GM12878 (cell line): ENCODE results near the gene C5. TPM values are rescaled to one million over a fixed set of nuclear protein-coding genes. Genes with fewer than 3 reads are reported as not detected.

ENCODE experiments used
- ATF7 ChIP-seq: fragments of 450-650 bp; IDR thresholded peaks from 2 replicates; pipeline ENCODE4 v1.6.1; 2016; ENCODE audit warnings: low read depth, mild to moderate bottlenecking
- DPF2 ChIP-seq: fragments of 450-650 bp; IDR thresholded peaks from 2 replicates; pipeline ENCODE4 v1.6.1; 2017; ENCODE audit warnings: mild to moderate bottlenecking
- FOXM1 ChIP-seq: IDR thresholded peaks from 2 replicates; pipeline ENCODE4 v1.6.1; 2012; ENCODE audit warnings: low read depth, mild to moderate bottlenecking, inconsistent platforms, low read length, moderate library complexity
- HDAC2 ChIP-seq: fragments of 200-600 bp; sonication (generic); IDR thresholded peaks from 2 replicates; pipeline ENCODE4 v1.6.1; 2017
- IKZF2 ChIP-seq, 2 experiments: fragments of 450-650 bp; IDR thresholded peaks; 2 replicates each; pipeline ENCODE4 v1.6.1; 2017; ENCODE audit warnings: mild to moderate bottlenecking in 2 of 2, moderate library complexity in 2 of 2
- NFIC ChIP-seq: IDR thresholded peaks from 2 replicates; pipeline ENCODE4 v1.6.1; 2012; ENCODE audit warnings: low read depth, mild to moderate bottlenecking, inconsistent platforms, low read length, moderate library complexity
- NR2C1 ChIP-seq: fragments of 450-650 bp; IDR thresholded peaks from 2 replicates; pipeline ENCODE4 v1.6.1; 2017; ENCODE audit warnings: antibody characterized with exemption, mild to moderate bottlenecking, moderate library complexity
- NR2C2 ChIP-seq: IDR thresholded peaks from 2 replicates; pipeline ENCODE4 v1.6.1; 2011; ENCODE audit warnings: borderline replicate concordance, low read depth; ENCODE audit not compliant: control insufficient read depth, insufficient read length
- POLR2AphosphoS5 ChIP-seq: IDR thresholded peaks from 2 replicates; pipeline ENCODE4 v1.6.1; 2011; ENCODE audit warnings: mild to moderate bottlenecking, low read length, inconsistent platforms
- SRF ChIP-seq, 2 experiments: IDR thresholded peaks; 2 replicates each; pipeline ENCODE4 v1.6.1; 2011; ENCODE audit warnings: low read depth in 2 of 2, low read length in 2 of 2, mild to moderate bottlenecking in 1 of 2, moderate library complexity in 1 of 2
- TCF12 ChIP-seq: IDR thresholded peaks from 2 replicates; pipeline ENCODE4 v1.6.1; 2011; ENCODE audit warnings: low read depth, mild to moderate bottlenecking, low read length
- ZNF24 ChIP-seq: fragments of 450-650 bp; IDR thresholded peaks from 2 replicates; pipeline ENCODE4 v1.6.1; 2017; ENCODE audit warnings: antibody characterized with exemption, mild to moderate bottlenecking
- ZNF384 ChIP-seq: IDR thresholded peaks from 2 replicates; pipeline ENCODE4 v1.6.1; 2012; ENCODE audit warnings: low read depth, mild to moderate bottlenecking, low read length, improper control_type of control experiment, borderline replicate concordance
- ZSCAN29 ChIP-seq: fragments of 450-650 bp; IDR thresholded peaks from 2 replicates; pipeline ENCODE4 v1.6.1; 2017; ENCODE audit warnings: mild to moderate bottlenecking, moderate library complexity
- polyA plus RNA-seq, 11 experiments: library from polyadenylated mRNA; depleted of rRNA in 4 of 11; unstranded in 6 of 11; stranded (reverse) in 5 of 11; fragments of >200 nt; fragmentation: Nextera tagmentation in 4 of 11; fragmentation: Illumina TruSeq in 1 of 11; extraction: Ambion mirVana in 4 of 11; extraction: Trizol in 1 of 11; gene quantifications; 1 replicate in 1 of 11; 2 replicates in 10 of 11; pipeline versions ENCODE4 v1.2.1 to v1.2.3, GENCODE V29; 2011 to 2016; ENCODE audit warnings: inconsistent platforms in 2 of 11, missing spikeins in 2 of 11, low read depth in 1 of 11
- total RNA-seq, 4 experiments: library from RNA; depleted of rRNA in 3 of 4; stranded (reverse); fragments of >200 nt in 3 of 4; fragmentation: Illumina TruSeq in 1 of 4; extraction: Trizol in 1 of 4; gene quantifications; 2 replicates each; pipeline versions ENCODE4 v1.2.1 to v1.2.3, GENCODE V29; 2013 to 2021
- TF ChIP-seq, protein P1 (sequence below): fragments of 150-350 bp; IDR thresholded peaks from 2 replicates; pipeline ENCODE4 v1.6.1; 2016; ENCODE audit warnings: low read depth, low read length
- TF ChIP-seq, protein P2 (sequence below): IDR thresholded peaks from 2 replicates; pipeline ENCODE4 v1.6.1; 2011; ENCODE audit warnings: low read depth, mild to moderate bottlenecking, low read length, moderate library complexity, borderline replicate concordance; ENCODE audit errors: extremely low read depth
- TF ChIP-seq, protein P3 (sequence below): fragments of 450-650 bp; formaldehyde crosslinking; IDR thresholded peaks from 2 replicates; pipeline ENCODE4 v1.4.0; 2022; ENCODE audit warnings: mild to moderate bottlenecking, moderate library complexity
- TF ChIP-seq, protein P4 (sequence below): IDR thresholded peaks from 2 replicates; pipeline ENCODE4 v1.6.1; 2011; ENCODE audit warnings: low read depth, low read length, improper control_type of control experiment, borderline replicate concordance
- TF ChIP-seq, protein P5 (sequence below): IDR thresholded peaks from 2 replicates; pipeline ENCODE4 v1.6.1; 2012; ENCODE audit warnings: low read depth, low read length, improper control_type of control experiment
- TF ChIP-seq, protein P6 (sequence below): IDR thresholded peaks from 2 replicates; pipeline ENCODE4 v1.6.1; 2011; ENCODE audit warnings: mild to moderate bottlenecking, low read depth, low read length, moderate library complexity; ENCODE audit not compliant: insufficient replicate concordance

C5 gene
- total and polyA plus RNA-seq, 10 of the 15 experiments (the other 5 are each of a cell fraction or from before 2014, with no cell fraction given) = 0.39 to 2.2 (median 1.2) TPM

DNA sequence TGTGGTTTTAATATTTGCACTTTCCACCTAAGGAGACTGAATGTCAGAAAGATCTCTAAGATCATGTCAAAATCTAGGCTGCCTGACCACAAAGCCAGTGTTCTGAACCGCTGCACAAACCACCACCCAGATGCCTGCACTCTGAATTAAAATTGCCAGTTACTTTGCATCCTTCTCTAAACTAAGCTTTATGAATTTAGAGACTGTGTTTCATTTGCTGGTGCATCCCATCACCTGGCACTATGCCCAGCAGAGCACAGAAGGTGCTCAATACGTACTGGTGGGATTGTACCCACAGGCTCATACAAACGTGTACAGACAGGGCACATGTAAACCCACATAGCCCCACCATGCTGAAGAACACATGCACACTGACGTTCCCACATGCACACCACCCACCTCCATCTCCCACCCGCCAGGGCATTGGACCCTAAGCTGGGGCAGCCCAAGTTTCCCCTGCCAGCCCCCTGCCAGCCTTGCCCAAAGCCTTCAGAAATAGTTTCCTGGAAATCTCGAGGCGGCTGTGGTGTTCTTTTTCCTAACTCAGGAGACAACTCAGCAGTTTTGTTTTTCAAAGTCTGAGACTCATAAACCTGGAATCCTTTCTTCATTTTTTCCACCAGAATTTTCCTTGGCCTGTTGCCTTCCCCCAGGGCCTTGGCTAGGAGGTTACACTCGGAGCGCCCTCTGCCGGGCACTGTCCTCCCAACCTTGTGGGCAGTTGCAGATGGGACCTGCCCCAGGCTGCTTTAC, 113.9 kb downstream of the C5 start (continued):
- TF ChIP-seq, protein P1, sequence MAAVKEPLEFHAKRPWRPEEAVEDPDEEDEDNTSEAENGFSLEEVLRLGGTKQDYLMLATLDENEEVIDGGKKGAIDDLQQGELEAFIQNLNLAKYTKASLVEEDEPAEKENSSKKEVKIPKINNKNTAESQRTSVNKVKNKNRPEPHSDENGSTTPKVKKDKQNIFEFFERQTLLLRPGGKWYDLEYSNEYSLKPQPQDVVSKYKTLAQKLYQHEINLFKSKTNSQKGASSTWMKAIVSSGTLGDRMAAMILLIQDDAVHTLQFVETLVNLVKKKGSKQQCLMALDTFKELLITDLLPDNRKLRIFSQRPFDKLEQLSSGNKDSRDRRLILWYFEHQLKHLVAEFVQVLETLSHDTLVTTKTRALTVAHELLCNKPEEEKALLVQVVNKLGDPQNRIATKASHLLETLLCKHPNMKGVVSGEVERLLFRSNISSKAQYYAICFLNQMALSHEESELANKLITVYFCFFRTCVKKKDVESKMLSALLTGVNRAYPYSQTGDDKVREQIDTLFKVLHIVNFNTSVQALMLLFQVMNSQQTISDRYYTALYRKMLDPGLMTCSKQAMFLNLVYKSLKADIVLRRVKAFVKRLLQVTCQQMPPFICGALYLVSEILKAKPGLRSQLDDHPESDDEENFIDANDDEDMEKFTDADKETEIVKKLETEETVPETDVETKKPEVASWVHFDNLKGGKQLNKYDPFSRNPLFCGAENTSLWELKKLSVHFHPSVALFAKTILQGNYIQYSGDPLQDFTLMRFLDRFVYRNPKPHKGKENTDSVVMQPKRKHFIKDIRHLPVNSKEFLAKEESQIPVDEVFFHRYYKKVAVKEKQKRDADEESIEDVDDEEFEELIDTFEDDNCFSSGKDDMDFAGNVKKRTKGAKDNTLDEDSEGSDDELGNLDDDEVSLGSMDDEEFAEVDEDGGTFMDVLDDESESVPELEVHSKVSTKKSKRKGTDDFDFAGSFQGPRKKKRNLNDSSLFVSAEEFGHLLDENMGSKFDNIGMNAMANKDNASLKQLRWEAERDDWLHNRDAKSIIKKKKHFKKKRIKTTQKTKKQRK = no peak
- TF ChIP-seq SRF (IDR thresholded peaks at IDR 0.05; ENCODE audit: low read depth in 2 of 2, low read length in 2 of 2) (no peak), ZNF24 (no peak), NR2C1 (no peak), ATF7 (no peak), POLR2AphosphoS5 (no peak), NR2C2 (no peak), IKZF2 (IDR thresholded peaks at IDR 0.05) (peak; percentile 48 to 49), FOXM1 (no peak), DPF2 (no peak), ZNF384 (no peak), HDAC2 (no peak), TCF12 (peak; percentile 47; the same call in 1 of the 2 replicates), NFIC (no peak), ZSCAN29 (no peak)
- TF ChIP-seq, protein P2, sequence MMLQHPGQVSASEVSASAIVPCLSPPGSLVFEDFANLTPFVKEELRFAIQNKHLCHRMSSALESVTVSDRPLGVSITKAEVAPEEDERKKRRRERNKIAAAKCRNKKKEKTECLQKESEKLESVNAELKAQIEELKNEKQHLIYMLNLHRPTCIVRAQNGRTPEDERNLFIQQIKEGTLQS = no peak
- TF ChIP-seq, protein P3, sequence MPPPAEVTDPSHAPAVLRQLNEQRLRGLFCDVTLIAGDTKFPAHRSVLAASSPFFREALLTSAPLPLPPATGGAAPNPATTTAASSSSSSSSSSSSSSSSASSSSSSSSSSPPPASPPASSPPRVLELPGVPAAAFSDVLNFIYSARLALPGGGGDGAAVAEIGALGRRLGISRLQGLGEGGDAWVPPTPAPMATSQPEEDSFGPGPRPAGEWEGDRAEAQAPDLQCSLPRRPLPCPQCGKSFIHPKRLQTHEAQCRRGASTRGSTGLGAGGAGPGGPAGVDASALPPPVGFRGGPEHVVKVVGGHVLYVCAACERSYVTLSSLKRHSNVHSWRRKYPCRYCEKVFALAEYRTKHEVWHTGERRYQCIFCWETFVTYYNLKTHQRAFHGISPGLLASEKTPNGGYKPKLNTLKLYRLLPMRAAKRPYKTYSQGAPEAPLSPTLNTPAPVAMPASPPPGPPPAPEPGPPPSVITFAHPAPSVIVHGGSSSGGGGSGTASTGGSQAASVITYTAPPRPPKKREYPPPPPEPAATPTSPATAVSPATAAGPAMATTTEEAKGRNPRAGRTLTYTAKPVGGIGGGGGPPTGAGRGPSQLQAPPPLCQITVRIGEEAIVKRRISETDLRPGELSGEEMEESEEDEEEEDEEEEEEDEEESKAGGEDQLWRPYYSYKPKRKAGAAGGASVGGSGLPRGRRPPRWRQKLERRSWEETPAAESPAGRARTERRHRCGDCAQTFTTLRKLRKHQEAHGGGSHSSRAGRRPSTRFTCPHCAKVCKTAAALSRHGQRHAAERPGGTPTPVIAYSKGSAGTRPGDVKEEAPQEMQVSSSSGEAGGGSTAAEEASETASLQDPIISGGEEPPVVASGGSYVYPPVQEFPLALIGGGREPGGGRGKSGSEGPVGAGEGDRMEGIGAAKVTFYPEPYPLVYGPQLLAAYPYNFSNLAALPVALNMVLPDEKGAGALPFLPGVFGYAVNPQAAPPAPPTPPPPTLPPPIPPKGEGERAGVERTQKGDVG (CRISPR knock-in tag) = no peak
- TF ChIP-seq, protein P4, sequence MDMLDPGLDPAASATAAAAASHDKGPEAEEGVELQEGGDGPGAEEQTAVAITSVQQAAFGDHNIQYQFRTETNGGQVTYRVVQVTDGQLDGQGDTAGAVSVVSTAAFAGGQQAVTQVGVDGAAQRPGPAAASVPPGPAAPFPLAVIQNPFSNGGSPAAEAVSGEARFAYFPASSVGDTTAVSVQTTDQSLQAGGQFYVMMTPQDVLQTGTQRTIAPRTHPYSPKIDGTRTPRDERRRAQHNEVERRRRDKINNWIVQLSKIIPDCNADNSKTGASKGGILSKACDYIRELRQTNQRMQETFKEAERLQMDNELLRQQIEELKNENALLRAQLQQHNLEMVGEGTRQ = no peak
- TF ChIP-seq, protein P5, sequence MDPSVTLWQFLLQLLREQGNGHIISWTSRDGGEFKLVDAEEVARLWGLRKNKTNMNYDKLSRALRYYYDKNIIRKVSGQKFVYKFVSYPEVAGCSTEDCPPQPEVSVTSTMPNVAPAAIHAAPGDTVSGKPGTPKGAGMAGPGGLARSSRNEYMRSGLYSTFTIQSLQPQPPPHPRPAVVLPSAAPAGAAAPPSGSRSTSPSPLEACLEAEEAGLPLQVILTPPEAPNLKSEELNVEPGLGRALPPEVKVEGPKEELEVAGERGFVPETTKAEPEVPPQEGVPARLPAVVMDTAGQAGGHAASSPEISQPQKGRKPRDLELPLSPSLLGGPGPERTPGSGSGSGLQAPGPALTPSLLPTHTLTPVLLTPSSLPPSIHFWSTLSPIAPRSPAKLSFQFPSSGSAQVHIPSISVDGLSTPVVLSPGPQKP = no peak
- TF ChIP-seq, protein P6, sequence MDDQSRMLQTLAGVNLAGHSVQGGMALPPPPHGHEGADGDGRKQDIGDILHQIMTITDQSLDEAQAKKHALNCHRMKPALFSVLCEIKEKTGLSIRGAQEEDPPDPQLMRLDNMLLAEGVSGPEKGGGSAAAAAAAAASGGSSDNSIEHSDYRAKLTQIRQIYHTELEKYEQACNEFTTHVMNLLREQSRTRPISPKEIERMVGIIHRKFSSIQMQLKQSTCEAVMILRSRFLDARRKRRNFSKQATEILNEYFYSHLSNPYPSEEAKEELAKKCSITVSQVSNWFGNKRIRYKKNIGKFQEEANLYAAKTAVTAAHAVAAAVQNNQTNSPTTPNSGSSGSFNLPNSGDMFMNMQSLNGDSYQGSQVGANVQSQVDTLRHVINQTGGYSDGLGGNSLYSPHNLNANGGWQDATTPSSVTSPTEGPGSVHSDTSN = no peak
